Measurements from ENCODE around the gene KIAA1217. TPM values are rescaled to one million over a fixed set of nuclear protein-coding genes. Genes with fewer than 3 reads are reported as not detected.

The KIAA1217 gene
- polyA plus RNA-seq, 1 donor from 2014 or later: 0.22 TPM

DNA sequence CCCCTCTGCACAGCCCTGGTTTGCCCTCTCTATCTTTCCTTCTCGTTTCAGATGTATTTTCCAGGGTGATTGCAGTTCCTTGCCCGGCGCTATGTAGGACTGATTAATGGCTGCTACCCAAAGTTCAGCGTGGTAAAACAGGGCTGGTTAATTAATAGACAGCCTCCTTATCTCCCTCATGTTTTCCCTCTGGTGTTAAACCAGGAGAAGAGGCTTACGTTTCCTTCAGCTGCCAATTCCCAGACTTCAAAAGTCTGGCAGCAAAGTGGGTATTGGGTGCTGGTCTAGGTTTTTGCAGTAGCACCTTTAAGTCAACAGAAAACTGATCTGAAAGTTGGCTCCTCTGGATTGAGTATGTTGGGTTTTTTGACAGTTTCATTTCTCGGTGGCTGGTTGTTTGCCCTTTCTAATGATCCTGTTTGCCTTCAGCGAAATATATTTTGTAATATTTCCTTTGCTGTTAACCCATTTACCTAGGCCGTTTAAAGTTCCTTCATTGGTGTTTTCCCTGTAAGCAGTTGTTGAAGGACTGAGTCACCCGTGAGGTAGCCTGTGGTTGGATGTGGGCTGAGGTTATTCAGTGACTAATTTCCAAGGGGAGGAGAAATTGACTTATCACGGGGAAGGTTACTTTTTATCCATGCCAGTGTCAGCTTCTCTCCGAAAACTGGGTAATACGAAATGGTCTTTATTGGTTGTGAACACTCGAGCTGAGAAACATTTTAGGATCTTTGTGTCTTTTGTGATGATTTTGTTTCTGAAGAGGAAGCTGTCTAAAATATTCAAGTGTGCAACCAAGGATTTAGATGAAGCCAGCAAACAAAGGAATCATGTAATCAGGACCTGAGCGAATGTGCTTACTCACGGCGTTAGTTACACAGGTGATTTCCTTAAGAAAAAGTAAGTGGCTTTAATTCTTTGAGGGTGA, 257.2 kb downstream of the KIAA1217 start:
- no peak overlapping the region for H3K4me2 ChIP-seq (ENCODE audit: low read length)
- H3K36me3 ChIP-seq (ENCODE audit: insufficient read depth, low read length): no peaks in the 10 kb centered on the region
- H3K9ac ChIP-seq (ENCODE audit: low read length): no peak overlapping the region
- no peaks in the 10 kb centered on the region for H3K9me2 ChIP-seq (ENCODE audit: insufficient read depth, low read length)
- no peak overlapping the region for H3K27ac ChIP-seq (ENCODE audit: low read length)
- H3K27me3 ChIP-seq (ENCODE audit: insufficient read depth, low read depth, low read length): no peaks in the 10 kb centered on the region
- H4K20me1 ChIP-seq (ENCODE audit: insufficient read depth): no peaks in the 10 kb centered on the region
- H2AFZ ChIP-seq (ENCODE audit: low read depth, low read length): no peak overlapping the region
- TF ChIP-seq SMC3 (conservative IDR thresholded peaks at IDR 0.05; ENCODE audit: poor library complexity) (no peak), RAD21 (conservative IDR thresholded peaks at IDR 0.05) (no peak), POLR2AphosphoS5 (IDR thresholded peaks at IDR 0.05) (no peak), EP300 (conservative IDR thresholded peaks at IDR 0.05; ENCODE audit: poor library complexity, severe bottlenecking) (no peak), EZH2 (IDR thresholded peaks at IDR 0.05; ENCODE audit: borderline replicate concordance, insufficient read depth, low read length, poor library complexity, severe bottlenecking) (no peak), MXI1 (conservative IDR thresholded peaks at IDR 0.05; ENCODE audit: poor library complexity, severe bottlenecking) (no peak), TAF1 (IDR thresholded peaks at IDR 0.05; ENCODE audit: low read depth) (no peak)
- TF ChIP-seq, protein P1, sequence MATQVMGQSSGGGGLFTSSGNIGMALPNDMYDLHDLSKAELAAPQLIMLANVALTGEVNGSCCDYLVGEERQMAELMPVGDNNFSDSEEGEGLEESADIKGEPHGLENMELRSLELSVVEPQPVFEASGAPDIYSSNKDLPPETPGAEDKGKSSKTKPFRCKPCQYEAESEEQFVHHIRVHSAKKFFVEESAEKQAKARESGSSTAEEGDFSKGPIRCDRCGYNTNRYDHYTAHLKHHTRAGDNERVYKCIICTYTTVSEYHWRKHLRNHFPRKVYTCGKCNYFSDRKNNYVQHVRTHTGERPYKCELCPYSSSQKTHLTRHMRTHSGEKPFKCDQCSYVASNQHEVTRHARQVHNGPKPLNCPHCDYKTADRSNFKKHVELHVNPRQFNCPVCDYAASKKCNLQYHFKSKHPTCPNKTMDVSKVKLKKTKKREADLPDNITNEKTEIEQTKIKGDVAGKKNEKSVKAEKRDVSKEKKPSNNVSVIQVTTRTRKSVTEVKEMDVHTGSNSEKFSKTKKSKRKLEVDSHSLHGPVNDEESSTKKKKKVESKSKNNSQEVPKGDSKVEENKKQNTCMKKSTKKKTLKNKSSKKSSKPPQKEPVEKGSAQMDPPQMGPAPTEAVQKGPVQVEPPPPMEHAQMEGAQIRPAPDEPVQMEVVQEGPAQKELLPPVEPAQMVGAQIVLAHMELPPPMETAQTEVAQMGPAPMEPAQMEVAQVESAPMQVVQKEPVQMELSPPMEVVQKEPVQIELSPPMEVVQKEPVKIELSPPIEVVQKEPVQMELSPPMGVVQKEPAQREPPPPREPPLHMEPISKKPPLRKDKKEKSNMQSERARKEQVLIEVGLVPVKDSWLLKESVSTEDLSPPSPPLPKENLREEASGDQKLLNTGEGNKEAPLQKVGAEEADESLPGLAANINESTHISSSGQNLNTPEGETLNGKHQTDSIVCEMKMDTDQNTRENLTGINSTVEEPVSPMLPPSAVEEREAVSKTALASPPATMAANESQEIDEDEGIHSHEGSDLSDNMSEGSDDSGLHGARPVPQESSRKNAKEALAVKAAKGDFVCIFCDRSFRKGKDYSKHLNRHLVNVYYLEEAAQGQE (IDR thresholded peaks at IDR 0.05; ENCODE audit: borderline replicate concordance): no peak
- TF ChIP-seq, protein P2, sequence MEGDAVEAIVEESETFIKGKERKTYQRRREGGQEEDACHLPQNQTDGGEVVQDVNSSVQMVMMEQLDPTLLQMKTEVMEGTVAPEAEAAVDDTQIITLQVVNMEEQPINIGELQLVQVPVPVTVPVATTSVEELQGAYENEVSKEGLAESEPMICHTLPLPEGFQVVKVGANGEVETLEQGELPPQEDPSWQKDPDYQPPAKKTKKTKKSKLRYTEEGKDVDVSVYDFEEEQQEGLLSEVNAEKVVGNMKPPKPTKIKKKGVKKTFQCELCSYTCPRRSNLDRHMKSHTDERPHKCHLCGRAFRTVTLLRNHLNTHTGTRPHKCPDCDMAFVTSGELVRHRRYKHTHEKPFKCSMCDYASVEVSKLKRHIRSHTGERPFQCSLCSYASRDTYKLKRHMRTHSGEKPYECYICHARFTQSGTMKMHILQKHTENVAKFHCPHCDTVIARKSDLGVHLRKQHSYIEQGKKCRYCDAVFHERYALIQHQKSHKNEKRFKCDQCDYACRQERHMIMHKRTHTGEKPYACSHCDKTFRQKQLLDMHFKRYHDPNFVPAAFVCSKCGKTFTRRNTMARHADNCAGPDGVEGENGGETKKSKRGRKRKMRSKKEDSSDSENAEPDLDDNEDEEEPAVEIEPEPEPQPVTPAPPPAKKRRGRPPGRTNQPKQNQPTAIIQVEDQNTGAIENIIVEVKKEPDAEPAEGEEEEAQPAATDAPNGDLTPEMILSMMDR (IDR thresholded peaks at IDR 0.05; ENCODE audit: poor library complexity, severe bottlenecking): no peak
- no peaks in the 10 kb centered on the region for H3F3A ChIP-seq (ENCODE audit: insufficient read depth, low read length, poor library complexity, severe bottlenecking)
- no peaks in the 10 kb centered on the region for H3K9me3 ChIP-seq (ENCODE audit: low read length)
- H3K79me2 ChIP-seq (replicated peaks; ENCODE audit: insufficient read depth, low read length): no peaks in the 10 kb centered on the region
- no peak overlapping the region for H3K4me3 ChIP-seq (ENCODE audit: low read length)

DNA sequence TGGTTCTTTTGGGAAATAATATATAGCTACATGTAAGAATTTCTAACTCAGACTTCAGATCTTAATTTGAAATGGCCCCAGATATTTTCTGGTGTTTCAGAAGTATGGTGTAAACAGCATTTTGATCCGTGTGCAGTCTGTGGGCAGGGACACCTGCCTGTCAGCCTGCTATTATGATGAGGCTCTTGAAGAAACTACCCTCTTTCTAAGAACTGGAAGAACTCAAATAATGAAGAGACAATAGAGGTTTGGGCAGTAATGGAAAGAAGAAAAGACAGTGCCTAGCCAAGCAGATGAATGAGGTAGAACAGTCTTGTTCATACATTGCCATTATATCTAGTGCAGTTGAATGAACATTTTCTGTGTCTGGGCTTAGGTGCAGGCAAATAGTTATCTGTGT, 258.2 kb downstream of the KIAA1217 start:
- Histone ChIP-seq H4K20me1 (ENCODE audit: insufficient read depth) (no peaks in the 10 kb centered on the region), H3K4me2 (ENCODE audit: low read length) (no peak overlapping the region), H3K27me3 (ENCODE audit: insufficient read depth, low read depth, low read length) (no peaks in the 10 kb centered on the region), H3F3A (ENCODE audit: insufficient read depth, low read length, poor library complexity, severe bottlenecking) (no peaks in the 10 kb centered on the region), H3K27ac (ENCODE audit: low read length) (no peak overlapping the region), H3K9me2 (ENCODE audit: insufficient read depth, low read length) (no peaks in the 10 kb centered on the region), H3K36me3 (ENCODE audit: insufficient read depth, low read length) (no peaks in the 10 kb centered on the region), H3K79me2 (replicated peaks; ENCODE audit: insufficient read depth, low read length) (no peaks in the 10 kb centered on the region), H2AFZ (ENCODE audit: low read depth, low read length) (no peak overlapping the region), H3K4me3 (ENCODE audit: low read length) (no peak overlapping the region), H3K9ac (ENCODE audit: low read length) (no peak overlapping the region), H3K9me3 (ENCODE audit: low read length) (no peaks in the 10 kb centered on the region)
- TF ChIP-seq TAF1 (IDR thresholded peaks at IDR 0.05; ENCODE audit: low read depth) (no peak), POLR2AphosphoS5 (IDR thresholded peaks at IDR 0.05) (no peak)
- TF ChIP-seq, protein P1 (IDR thresholded peaks at IDR 0.05; ENCODE audit: borderline replicate concordance): no peak
